ENCODE results near the gene RNF227.
"Not testable (repeated sequence)": the region's sequence is repeated elsewhere in the genome, so short reads cannot be mapped to it uniquely, and the experiment has no call there.

The RNF227 gene

DNA sequence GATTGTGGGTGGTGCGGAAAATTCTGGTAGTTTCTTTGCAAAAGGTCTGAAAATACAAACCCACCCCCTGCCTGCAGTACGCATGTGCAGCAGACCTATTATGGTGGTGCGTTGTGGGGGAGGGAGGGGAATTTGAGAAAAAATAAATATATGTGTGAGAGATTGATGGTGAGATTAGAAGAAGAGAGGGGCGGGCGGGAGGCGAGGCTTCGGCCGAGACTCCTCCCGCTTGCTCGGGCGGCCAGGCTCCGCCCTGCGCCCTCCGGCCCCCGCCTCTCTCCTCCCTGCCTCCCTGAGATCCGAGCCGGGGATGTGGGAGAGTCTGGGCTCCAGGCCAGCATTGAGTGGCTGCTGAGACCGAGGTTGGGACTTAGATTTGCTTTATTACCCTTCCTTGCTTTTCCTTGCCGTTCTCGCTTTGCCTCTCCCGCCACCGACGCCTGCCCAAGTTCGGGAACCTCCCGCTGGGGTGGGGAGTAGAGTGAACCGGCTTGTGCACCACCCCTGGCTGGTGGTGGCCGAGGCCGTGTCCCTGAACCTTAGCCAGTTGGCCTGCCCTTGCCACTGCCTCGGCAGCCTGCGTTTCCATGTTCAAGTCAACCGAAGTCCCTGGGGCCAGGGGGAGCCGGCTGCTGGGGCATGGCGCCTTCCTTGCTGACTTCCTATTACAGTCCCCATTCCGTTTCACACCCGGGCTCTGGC lies 28.5 kb downstream of the RNF227 start:
- DNase-seq: peak; percentile 72 to 79

DNA sequence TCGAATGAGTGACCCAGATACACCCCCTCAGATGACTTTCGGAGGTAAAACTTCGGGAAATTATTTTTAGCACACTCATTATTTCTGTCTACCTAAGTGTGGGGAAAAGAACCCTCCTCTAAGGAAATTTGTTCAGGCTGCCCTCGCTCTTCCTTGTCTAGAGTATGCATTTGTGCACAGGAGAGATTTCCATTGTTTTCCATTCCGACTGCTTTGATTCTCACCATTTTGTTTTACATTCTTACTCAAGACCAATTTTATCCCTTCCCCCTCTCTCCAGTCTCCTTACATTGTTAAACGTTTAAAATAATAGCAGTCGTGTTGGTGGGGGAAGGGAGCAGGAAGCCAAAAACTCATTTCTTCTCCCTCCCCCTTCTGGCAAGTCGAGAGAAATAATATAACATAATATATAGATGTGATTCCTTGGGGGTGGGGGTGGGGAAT lies 29.0 kb downstream of the RNF227 start:
- DNase-seq: no peak

DNA sequence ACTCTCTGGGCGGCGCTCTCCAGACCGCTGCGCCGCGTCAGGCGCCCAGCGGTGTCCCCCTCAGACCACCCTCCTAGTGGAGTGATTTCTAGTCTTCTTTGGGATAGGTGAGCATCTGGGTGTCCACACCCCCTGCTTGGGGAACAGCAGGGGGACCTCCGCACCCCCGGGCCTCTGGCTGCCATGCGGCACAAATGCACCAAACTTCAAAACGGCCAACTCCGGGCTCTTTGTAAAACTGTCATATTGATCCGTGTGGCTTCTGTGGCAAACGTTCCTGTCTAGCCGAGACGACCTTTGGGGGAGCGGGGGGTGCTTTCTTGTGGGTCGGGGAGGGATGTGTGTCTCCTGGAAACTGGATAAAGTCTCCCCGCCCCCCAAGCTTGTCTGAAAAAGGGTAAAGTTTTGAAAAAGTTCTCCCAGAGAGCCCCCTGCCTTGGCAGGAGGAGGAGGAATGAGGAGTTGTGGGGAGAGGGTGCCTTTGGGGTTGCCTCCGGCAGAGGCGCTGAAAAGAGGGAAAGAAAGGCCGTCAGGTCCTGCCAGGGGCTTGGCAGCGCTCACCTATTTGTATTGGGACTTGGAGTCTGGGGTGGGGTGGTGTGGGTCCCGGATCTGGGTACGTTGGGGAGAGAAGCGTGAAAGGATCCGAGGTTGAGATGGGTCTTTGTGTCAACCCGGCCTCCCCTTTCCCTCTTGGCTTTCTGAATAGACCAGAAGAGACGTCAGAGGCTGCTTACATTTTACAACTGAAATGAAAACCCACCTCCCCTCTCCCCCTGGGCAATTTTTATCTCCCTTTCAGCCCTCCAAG lies 29.7 kb downstream of the RNF227 start:
- DNase-seq: peak; percentile 34 to 35

DNA sequence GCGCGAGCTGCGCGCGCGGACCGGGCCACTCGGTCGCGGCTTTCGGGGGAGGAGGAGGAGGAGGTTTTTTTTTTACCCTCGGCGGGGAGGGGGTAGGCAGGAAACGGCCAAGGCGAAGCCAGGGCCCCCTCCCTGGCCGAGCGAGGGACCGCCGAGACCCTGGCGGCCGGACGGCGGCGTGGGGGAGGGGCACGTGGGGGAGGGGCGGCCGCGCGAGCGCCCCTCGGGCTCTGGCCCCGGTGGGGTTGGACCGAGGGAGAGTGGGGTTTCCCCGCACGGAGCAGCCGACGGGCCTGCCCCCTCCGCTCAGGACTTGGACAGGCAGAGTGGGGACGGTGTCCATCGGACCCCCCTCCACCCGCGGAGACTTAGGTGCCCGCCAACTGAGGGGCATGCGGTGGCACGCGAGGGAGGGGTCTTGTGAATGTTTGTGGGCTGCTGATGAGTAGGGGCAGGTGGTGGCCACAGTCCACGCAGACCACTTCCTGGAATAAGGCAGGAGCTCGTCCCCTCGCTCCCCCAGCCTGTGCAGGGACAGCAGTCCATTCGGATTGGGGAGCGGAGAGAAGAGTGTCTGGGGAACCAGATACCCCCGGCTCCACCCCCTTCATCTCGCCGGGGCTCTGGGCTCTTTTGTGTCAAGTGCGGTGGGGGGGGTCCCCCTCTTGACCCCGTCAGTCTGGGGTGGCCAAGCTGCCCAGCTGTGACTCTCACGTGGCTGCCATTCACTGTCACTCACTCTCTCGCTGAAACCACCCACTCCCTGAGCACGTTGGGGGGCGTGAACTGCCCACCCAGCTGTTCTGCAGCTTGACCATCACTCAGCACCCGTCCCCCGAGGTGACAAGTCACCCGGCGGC lies 30.5 kb downstream of the RNF227 start:
- peak; percentile 22 to 27 for DNase-seq

DNA sequence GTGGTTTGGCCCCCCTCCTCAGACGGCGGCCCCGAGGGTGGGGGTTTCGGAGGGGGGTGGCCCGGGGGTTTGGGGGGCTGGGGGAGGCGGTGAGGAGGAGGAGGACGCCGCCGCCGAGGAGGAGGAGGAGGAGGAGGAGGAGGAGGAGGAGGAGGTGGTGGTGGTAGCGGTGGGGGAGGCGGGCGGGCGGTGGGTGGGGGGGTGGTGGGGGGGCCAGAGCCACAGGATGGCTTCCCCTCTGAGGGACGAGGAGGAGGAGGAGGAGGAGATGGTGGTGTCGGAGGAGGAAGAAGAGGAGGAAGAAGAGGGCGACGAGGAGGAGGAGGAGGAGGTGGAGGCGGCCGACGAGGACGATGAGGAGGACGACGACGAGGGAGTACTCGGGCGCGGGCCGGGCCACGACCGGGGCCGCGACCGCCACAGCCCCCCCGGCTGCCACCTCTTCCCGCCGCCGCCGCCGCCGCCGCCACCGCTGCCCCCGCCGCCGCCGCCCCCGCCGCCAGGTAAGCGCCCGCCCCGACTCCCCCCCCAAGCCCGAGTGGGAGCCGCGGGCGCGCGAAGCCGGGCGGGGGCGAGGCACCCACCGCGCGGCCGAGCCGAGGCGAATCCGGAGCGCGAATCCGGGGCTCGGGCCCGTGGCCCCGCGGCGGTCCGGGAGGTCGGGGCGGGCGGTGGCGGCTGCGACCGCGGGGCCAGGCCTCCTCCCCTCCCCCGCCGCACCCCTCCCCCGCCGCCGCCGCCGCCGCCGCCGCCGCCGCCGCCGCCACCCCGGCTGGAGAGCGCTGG lies 31.3 kb downstream of the RNF227 start:
- DNase-seq: peak in 1 of 2 donors; percentile 20

DNA sequence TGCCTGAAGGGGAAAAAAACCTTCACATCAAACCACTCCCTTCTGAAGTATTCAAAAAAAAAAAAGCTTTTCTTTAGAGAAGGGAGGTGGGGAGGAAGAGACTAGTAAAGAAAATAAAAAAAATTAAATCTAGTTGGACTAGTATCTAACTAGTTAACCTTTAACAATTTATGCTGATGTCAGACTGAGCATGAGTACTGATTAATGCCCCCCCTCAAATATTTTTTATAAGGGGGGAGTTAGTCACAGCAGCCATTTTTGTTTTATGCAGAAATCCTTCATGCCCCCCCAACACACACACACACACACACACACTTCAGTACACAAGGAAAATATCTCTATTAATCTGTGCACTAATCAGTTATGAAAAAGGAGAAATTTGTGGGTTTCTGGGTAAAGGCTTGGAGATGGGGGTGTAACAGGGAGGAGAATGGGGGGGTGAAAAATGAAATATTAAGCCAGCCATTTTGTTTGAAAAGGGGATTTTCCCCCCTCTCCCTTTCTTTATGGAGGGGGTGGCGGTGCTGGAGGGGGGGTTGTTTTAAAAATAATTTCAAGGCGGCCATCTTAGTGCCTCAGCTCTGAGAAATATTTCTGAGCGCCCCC lies 32.2 kb downstream of the RNF227 start:
- DNase-seq: peak in 1 of 2 donors; percentile 21

DNA sequence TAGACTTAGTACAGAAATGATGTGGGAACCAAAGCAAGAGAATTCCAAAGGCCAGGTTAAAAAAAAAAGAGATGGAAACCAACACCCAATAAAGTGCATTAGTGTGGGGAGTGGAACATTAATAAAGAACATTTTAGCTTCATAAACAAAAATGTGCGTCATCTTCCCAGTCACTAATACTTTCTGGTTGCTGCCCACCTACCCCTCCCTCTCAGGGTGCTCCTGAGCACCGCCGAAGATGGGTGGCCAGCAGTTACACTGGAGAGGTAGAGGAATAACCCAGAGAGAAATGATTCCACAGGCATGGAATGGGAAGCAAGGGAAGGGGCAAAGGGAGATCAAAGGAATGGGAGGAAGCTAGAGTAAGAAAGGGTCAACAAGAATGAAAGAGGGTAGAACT lies 33.5 kb downstream of the RNF227 start:
- no peak for DNase-seq

DNA sequence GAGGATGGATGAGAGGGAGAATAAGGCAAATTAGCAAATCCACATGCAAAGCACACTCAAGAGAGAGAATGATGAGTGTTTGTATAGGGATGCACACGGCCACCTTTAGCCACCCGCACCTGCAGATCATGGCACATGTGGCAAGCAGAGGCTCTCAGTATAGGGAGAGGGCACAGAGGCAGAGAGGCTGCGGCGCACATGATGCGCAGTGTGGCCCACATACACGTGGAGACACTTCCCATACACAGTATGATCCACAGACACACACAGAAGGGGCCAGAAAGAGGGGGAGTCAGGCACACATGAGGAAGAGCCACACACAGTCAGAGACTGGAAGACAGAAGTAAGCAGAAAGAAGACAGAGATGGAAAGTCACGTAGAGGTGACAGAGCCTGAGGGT lies 34.0 kb downstream of the RNF227 start:
- no peak for DNase-seq

DNA sequence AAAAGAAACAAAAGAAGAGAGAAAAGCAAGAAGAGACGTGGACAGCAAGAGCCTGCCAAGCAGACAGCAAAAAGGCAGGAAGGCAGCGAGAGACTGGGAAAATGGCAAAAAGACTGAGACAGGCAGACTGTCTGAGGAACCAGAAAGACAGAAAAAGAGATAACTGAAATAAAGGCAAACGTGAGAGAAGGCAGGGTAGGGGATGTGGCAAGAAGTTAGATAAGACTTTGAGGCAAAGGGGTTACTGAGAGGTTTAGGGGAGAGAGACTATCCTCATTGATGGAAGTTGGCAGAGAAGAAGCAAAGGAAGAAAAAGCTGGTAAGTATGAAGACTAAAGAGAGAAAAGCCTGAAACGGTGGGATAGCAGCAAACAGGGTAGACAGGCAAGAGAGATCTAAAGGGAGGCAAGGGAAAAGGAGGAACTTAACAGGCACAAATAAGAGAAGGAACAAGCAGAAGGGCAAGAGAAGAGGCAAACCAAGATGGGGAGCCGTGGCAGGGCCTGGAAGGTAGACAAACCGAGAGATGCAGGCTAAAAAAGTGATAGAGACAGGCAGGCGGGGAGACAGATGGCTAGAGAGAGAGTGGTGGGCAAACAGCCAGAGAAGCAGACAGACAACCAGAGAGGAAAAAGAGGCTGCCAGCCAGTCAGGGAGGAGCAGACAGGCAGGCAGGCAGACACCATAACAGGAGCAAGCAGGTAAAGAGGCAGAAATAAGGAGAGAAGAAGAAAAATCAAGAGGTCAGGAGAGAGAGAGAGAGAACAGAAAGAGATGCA lies 34.6 kb downstream of the RNF227 start:
- DNase-seq: no peak

DNA sequence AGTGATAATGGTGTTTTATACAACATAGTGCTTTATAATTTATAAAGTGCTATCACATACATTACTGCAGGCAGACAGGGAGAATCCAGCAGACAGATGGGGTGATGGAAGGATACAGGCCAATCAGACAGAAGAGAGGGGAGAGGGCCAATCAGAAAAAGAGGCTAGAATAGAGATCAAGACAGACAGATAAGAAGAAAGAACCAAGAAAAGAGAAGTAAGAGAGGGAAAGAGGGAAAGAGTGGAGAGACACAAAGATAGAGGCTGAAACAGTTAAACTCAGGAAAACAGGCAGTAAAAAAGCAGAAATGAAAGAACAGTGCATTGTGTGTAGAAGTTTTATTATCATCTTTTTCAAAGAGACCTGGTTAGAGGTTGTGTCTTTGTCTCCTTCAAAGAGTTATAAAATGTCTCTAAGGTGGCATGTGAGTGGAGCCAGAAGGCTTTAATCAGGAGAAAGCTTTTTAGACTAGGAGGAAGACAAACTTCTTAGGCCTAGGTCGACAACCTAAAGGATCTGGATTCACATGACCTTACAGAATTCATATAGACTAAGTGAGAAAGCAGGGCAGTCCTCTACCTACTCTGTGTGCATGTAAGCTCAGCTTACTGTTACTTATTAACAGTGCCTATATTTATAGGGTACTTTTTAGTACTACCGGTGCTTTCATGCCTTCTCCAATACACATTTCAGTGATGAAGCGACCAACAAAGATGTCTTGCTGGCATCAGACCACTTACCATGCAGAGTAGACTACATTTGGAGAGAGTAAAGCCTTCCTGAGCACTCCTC lies 35.8 kb downstream of the RNF227 start:
- DNase-seq: no peak

DNA sequence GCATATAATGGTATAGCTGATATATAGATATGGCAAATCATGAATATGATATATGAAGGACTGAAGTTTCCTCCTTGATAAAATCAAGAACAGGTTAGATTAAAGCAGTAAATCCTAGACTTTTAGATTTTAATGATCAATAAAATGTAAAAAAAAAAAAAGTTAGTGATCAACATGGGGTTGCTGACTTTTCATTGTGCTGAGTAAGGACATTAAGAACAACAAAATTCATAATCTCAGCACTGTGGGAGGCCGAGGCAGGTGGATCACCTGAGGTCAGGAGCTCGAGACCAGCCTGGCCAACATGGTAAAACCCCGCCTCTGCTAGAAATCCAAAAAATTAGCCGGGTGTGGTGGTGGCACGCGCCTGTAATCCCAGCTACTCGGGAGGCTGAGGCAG lies 37.9 kb downstream of the RNF227 start:
- no peak for DNase-seq

DNA sequence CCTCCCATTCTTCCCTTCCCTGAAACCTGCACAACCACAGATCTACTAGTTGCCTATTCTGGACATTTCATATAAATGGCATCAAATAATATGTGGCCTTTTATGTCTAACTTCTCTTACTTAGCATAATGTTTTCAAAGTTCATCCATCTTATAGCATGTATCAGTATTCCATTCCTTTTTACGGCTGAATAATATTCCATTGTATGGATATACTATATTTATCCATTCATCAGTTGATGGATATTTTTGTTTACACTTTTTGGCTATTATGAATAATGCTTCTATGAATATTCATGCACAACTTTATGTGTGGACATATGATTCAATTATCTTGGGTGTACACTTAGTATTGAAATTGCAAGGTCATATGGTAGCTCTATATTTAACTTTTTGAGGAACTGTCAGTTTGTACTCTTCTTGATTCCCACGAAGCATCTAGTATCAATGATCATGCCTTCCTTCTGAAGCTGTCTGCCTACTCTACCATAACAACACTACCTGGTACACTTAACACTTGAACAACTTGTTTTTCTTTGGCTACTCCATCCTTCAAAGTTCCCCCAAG lies 40.2 kb downstream of the RNF227 start:
- no peak for DNase-seq

DNA sequence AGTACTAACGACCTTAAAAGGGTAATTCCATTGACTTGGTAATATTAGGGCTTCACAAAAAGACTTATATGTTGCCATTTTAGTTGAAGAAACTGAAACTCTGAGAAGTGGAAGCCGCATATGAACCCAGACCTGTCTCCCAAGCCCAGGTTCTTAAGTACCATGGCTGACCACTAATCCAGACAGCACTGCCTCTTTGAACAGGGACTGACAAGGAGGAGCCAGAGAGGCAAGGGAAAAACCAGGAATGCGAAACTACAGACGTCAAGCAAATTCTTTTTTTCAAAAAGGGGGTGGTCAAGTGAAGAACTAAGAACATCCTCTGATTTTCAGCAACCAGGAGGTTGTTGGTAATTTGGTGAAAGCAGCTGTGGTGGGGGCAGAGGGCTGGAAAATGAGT lies 43.0 kb downstream of the RNF227 start:
- DNase-seq: no peak

DNA sequence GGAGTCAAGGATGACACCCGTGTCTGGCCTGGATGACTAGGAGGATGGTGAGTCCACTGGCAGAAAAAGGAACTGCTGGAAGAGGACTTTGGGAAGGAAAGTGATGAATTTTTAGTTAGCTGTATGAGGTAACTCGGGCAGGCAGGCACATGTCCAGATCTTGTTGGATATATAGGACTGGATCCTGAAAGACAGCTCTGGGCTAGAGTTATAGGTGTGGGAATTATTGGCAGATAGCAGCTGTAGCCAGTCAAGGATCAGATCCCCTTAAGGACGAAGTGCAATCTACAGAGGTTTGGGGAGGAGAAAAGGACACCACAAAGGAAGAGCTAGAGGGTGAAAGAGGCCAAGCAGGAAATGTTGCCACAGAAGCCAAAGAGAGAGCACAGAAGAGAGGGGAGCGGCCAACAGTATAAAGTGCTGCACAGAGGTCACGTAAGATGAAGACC lies 48.2 kb downstream of the RNF227 start:
- DNase-seq: no peak

DNA sequence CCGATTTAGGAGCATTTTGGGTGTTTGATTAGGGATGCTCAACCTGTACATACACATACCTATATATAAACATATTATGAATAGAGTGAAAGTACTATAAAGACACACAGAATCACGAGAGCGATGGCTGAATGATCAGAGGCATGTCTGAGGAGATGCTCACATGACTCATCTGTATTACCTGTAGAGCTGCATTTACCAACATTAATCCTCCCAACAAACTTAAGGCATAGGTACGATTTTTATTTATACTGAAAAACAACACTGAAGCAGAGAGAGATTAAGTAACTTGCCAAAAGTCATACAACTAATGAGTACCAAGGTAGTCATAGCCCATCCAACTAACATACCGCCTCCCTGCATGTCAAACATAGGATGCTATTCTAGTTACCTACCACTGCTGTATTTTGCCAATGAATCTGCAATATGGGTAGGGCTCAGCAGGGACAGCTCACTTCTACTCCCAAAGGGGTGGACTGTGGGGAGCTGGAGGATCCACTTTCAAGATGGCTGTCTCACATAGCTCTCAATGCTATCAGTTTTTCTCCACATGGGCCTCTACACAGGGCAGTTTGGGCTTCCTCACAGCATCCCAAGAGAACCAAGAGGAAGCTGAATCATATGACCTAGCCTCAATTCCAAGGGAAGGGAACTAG lies 51.0 kb downstream of the RNF227 start:
- no peak for DNase-seq

DNA sequence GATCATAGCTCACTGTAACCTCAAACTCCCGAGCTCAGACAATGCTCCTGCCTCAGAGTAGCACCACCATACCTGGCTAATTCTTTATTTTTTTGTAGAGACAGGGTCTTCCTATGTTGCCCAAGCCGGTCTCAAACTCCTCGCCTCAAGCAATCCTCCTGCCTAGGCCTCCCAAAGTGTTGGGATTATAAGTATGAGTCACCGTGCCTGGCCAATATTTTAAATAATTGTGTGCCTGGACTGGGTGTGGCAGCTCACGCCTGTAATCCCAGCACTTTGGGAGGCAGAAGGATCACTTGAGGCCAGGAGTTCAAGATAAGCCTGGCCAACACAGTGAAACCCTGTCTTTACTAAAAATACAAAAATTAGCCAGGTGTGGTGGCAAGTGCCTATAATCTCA lies 51.7 kb downstream of the RNF227 start:
- DNase-seq: not testable (repeated sequence)
